H1 (cell line): ENCODE measurements around the gene GRIFIN. TPM values are rescaled to one million over a fixed set of nuclear protein-coding genes. Genes with fewer than 3 reads are reported as not detected.

Experiments
- GTF2F1 ChIP-seq: IDR thresholded peaks from 2 replicates; pipeline ENCODE4 v1.6.1; 2012; ENCODE audit warnings: low read depth, low read length, improper control_type of control experiment, borderline replicate concordance
- polyA plus RNA-seq, 7 experiments: library from polyadenylated mRNA; depleted of rRNA in 3 of 7; stranded (reverse) in 5 of 7; unstranded in 2 of 7; fragments of >200 nt in 5 of 7; fragments of 200-250 nt in 2 of 7; gene quantifications; 1 replicate in 5 of 7; 2 replicates in 1 of 7; 4 replicates in 1 of 7; pipeline versions ENCODE4 v1.2.1 to v1.2.3, GENCODE V29; 2011 to 2013; ENCODE audit warnings: missing spikeins in 2 of 7, mixed read lengths in 2 of 7
- total RNA-seq: library from RNA; stranded (reverse); fragmentation: NEBNext Ultra II Directional; extraction: Animal tissue kit (Norgen Biotek cat#: 25700); gene quantifications from 2 replicates; pipeline ENCODE4 v1.2.1, GENCODE V29; 2021

Gene GRIFIN
- total and polyA plus RNA-seq, 2 of the 8 experiments (the other 6 are each of a cell fraction or from before 2014, with no cell fraction given), result not detected

DNA sequence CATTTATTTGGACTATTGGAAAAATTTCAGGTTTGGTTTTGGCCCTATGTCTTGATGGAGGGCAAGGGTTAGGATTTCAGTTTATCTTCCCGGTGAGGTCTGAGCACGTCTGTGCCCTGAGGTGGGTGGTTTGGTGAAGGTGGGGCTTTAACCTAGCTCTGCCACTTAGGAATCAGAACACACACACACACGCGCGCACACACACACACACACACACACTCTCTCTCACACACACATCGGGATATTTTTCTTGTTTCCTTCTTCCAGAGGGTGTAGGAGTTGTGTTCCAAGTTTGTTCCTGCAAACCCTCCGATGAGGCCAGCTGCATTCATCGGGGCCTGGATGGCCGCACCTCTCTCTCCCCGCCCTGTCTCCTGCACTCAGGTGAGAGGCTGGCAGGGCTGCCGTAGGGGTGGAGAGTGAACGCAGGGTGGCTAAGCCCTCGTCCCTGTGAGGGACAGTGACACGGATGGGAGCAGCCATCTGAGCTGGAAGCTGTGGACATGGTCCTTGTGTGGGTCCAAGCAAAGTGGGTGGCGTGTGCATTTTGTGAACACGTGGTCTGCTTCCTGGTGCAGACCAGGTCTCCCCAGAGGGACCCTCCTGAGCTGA is 38.6 kb downstream of the GRIFIN start (continued):
- no peak for TF ChIP-seq GTF2F1
